Neural cell (in vitro differentiated cells): ENCODE results near the gene ZBTB25.

Source experiments
- CTCF ChIP-seq: fragments of 450-650 bp; IDR thresholded peaks from 2 replicates; pipeline ENCODE4 v1.5.1; 2014; ENCODE audit warnings: antibody characterized with exemption, mild to moderate bottlenecking, moderate library complexity; ENCODE audit not compliant: poor library complexity, severe bottlenecking
- EP300 ChIP-seq: fragments of 450-650 bp; conservative IDR thresholded peaks from 2 replicates; pipeline ENCODE4 v1.6.1; 2014; ENCODE audit warnings: antibody characterized with exemption, mild to moderate bottlenecking, moderate library complexity; ENCODE audit not compliant: poor library complexity, severe bottlenecking
- EZH2 ChIP-seq: fragments of 200-600, 300-800 bp; shearing (Covaris generic), sonication (generic); IDR thresholded peaks from 2 replicates; pipeline ENCODE4 v1.6.1; 2014; ENCODE audit warnings: antibody characterized with exemption, low read length, borderline replicate concordance, mild to moderate bottlenecking; ENCODE audit not compliant: insufficient read depth, poor library complexity, severe bottlenecking
- MXI1 ChIP-seq: fragments of 450-650 bp; conservative IDR thresholded peaks from 2 replicates; pipeline ENCODE4 v1.6.1; 2014; ENCODE audit warnings: antibody characterized with exemption, mild to moderate bottlenecking; ENCODE audit not compliant: poor library complexity, severe bottlenecking
- POLR2AphosphoS5 ChIP-seq: IDR thresholded peaks from 2 replicates; pipeline ENCODE4 v1.6.1; 2012
- RAD21 ChIP-seq: fragments of 450-650 bp; conservative IDR thresholded peaks from 2 replicates; pipeline ENCODE4 v1.6.1; 2014; ENCODE audit warnings: antibody characterized with exemption, mild to moderate bottlenecking, moderate library complexity
- REST ChIP-seq: IDR thresholded peaks from 2 replicates; pipeline ENCODE4 v1.6.1; 2012; ENCODE audit warnings: borderline replicate concordance
- SMC3 ChIP-seq: fragments of 450-650 bp; conservative IDR thresholded peaks from 2 replicates; pipeline ENCODE4 v1.6.1; 2014; ENCODE audit warnings: antibody characterized with exemption, mild to moderate bottlenecking, moderate library complexity; ENCODE audit not compliant: poor library complexity
- TAF1 ChIP-seq: IDR thresholded peaks from 2 replicates; pipeline ENCODE4 v1.6.1; 2012; ENCODE audit warnings: low read depth

GRCh38 chr14:64411001-64411400 is 92.6 kb downstream of the ZBTB25 start:
- no peak for TF ChIP-seq MXI1
- TF ChIP-seq EZH2 = no peak
- no peak for TF ChIP-seq CTCF
- no peak for TF ChIP-seq POLR2AphosphoS5
- TF ChIP-seq EP300 = no peak
- TF ChIP-seq TAF1 = no peak
- TF ChIP-seq REST = no peak
- no peak for TF ChIP-seq RAD21
- no peak for TF ChIP-seq SMC3
